Loucy (cell line): ENCODE results near the gene CCR1.

Experiments used
- EZH2phosphoT487 ChIP-seq: fragments of 200-600 bp; IDR thresholded peaks from 2 replicates; pipeline ENCODE4 v1.6.1; 2018; ENCODE audit warnings: antibody characterized with exemption, mild to moderate bottlenecking, moderate library complexity, borderline replicate concordance
- TF ChIP-seq, protein P1 (sequence below): fragments of 200-600 bp; sonication (generic); conservative IDR thresholded peaks from 2 replicates; pipeline ENCODE4 v1.5.1; 2014; ENCODE audit warnings: mild to moderate bottlenecking, antibody characterized with exemption, low read length

DNA sequence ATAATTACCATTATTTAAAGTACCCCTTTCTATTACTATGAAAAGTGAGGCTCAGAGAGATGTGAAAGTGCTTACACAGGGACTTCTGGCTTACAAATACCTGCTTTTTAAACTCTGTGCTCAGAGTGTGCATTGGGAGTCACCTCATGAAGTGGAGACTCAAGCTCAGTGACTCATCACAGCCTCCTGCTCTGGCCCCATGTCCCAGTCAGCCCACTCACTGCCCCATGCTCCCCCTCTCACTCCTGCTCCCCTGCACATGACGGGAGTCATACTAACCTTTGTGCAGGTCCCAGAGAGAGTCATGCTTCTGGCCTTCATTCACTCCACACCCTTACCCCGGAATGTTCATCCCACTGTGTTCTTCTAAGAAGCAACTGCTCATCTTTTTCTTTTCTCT is 20.2 kb downstream of the CCR1 start:
- no peak for TF ChIP-seq EZH2phosphoT487
- TF ChIP-seq, protein P1, sequence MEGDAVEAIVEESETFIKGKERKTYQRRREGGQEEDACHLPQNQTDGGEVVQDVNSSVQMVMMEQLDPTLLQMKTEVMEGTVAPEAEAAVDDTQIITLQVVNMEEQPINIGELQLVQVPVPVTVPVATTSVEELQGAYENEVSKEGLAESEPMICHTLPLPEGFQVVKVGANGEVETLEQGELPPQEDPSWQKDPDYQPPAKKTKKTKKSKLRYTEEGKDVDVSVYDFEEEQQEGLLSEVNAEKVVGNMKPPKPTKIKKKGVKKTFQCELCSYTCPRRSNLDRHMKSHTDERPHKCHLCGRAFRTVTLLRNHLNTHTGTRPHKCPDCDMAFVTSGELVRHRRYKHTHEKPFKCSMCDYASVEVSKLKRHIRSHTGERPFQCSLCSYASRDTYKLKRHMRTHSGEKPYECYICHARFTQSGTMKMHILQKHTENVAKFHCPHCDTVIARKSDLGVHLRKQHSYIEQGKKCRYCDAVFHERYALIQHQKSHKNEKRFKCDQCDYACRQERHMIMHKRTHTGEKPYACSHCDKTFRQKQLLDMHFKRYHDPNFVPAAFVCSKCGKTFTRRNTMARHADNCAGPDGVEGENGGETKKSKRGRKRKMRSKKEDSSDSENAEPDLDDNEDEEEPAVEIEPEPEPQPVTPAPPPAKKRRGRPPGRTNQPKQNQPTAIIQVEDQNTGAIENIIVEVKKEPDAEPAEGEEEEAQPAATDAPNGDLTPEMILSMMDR: no peak
